ENCODE results near the gene KHDRBS2.

DNA sequence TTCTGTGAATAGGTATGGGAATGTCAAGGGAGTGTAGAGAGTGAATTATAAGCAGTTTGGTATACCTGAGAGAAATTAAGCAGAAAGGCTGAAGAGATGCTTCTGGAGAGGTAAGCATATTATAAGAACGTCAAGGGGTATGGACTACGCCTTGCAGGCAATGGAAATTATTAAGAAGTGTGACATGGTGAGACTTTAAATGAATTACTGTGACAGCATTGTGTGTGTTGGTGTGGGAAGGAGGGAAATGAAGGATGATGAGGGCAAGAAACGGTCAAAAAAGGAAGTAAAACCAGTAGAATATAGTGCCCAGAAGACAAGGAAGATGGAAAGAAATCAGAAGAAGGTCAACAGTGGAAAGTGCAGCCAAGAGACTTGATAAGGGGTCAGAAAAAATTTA is 5.9 kb downstream of the KHDRBS2 start:
- TF ChIP-seq POLR2AphosphoS5 (IDR thresholded peaks at IDR 0.05) = no peak
- TF ChIP-seq, protein P1, sequence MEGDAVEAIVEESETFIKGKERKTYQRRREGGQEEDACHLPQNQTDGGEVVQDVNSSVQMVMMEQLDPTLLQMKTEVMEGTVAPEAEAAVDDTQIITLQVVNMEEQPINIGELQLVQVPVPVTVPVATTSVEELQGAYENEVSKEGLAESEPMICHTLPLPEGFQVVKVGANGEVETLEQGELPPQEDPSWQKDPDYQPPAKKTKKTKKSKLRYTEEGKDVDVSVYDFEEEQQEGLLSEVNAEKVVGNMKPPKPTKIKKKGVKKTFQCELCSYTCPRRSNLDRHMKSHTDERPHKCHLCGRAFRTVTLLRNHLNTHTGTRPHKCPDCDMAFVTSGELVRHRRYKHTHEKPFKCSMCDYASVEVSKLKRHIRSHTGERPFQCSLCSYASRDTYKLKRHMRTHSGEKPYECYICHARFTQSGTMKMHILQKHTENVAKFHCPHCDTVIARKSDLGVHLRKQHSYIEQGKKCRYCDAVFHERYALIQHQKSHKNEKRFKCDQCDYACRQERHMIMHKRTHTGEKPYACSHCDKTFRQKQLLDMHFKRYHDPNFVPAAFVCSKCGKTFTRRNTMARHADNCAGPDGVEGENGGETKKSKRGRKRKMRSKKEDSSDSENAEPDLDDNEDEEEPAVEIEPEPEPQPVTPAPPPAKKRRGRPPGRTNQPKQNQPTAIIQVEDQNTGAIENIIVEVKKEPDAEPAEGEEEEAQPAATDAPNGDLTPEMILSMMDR (IDR thresholded peaks at IDR 0.05) = no peak
